Measurements from ENCODE around the gene NECAP2.
"Not testable (repeated sequence)": the region's sequence is repeated elsewhere in the genome, so short reads cannot be mapped to it uniquely, and the experiment has no call there.

The NECAP2 gene

DNA sequence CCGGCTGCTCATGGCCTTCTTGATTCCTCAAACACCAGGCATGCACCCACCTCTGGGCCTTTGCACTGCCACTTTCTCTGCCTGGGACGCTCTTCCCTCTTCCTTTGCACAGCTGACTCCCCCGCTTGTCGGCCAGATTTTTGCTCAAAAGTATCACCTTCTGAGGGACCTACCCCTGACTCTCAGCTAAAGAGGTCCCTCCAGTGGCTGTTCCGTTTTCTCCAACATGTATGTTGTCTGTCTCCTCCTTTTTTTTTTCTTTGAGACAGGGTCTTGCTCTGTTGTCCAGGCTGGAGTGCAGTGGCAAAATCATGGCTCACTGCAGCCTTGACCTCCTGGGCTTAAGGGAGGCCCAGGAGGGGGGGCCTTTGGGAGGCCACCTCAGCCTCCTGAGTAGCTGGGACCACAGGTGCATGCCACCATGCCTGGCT is 57.0 kb downstream of the NECAP2 start:
- DNase-seq (ENCODE audit: low read depth, low spot score), result not testable (repeated sequence)

DNA sequence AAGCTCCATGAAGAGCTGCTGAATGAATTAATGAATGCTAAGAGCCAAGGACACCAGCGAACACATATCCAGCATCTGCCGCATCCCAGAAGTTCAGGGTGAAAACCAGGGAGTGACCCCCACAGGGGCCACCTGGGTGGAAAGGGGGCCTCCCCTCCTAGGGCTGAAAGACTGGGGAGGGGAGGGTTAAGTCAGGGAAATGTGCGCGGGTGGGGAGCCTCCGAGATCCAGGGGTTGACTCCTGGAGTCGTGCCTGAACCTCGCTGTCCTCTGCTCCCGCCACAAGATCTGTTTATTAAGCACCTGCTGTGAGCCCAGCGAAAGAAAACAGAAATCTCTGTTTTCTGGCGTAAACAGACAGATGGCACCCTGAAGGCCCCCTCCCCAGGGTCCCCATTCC is 57.5 kb downstream of the NECAP2 start:
- not testable (repeated sequence) for DNase-seq (ENCODE audit: low read depth, low spot score)

DNA sequence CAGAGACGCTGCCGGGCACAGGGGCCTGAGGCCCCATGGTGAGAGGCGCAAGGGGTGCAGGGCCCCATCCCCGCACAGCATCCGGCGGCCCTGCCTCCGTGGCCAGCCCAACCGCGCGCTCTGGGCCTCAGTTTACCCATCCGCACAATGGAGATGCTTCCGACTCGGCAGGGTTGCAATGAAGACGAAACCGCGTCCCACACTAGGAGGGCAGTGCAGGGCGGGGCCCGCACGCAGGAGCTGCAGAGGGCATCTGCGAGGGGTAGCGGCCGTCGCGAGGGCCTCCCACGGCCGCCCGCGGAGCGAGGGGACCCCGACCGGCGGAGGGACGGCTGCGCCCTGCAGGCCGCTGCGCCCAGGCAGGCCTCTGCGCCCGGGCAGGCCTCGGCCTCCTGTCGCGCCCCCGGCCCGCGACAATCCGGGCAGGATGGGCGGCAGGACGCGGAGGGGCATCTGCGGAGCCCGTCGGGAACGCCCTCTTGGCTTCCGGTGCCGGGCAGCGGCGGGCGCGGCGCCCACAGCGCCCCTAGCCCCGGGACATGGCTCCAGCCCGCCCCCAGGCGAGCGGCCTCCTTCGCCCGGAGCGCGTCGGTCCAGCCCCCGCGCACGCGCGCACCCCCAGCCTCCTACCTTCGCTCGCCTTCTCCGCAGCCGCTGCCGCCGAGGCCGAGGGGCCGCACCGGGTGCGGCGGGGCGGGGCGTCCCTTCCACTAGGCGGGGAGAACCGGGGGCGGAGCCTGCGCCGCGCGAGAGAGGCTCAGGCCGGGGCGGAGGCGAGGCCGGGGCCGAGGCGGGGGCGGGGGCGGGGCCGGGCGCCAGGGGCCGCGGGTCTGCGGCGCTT is 58.3 kb downstream of the NECAP2 start:
- no peak for DNase-seq (ENCODE audit: low read depth, low spot score)

DNA sequence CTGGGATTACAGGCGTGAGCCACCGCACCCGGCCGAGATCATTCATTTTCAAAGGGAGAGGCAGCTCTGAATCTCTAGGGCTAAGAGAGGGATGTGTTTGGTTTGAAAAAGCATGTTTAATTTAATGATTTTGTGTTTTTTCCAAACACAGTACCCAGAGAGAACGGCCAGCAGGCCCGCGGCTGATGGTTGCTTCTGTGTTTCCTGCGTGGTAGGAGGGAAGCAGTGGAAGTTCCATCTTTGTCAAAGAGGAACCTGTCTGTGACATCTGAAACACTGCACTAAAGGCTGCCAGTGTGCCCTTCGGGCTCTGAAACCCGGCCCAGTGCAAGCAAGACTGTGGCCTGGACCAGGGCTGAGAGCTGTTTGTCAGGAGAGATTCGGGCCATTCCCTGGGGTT is 59.9 kb downstream of the NECAP2 start:
- not testable (repeated sequence) for DNase-seq (ENCODE audit: low read depth, low spot score)

DNA sequence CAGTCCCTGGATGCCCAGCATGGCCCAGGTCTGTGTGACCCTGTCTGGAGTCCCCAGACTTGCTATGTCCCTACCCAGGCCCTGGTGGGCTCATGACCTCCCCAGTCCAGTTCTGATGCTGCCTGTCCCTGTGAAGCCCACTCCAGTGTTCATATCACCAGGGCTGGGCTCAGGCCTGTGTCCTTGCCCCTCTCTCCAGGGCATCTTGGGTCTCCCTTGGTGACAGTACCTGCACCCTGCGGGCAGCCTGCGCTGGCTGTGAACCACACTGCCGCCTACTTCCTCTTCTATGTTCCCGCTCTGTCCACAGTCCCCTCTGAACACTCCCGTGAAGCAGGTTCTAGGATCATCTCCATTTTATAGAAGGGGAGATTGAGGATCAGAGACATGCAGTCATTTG is 60.5 kb downstream of the NECAP2 start:
- not testable (repeated sequence) for DNase-seq (ENCODE audit: low read depth, low spot score)

DNA sequence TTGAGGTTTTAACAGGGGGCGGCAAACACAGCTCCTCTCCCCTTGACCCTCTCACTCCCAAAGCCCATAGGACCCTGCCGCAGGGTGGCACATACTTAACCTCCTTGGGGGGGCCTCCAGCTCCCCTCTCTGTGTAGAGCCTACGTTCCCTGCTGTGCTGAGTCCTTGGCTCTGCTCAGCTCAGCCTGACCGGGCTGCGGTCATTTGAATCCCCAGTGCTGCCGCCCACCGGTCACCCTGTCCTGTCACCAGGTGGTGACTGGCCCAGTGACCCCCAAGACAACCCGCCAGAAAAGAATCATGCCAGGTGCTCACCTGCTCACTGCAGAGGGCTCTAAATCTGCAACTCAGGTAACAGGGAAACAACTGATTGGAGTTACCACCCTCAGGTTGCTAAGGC is 60.9 kb downstream of the NECAP2 start:
- not testable (repeated sequence) for DNase-seq (ENCODE audit: low read depth, low spot score)

DNA sequence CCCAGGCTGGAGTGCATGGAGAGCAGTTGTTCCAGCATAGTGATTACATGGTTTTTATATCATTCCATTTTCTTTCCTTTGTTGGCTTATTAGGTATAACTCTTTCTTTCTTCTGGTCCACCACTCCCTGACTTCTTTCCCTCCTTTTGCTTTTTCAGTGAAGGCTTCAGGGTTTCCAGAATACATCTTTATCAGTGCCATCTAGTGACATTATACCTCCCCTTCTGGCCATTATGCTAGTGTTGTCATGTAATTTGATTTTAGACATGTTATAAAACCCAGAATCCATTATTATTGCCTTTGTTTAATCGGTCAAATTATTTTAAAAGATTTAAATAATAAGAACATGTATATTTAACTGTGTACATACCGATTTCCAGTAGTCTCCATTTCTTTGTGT is 63.0 kb downstream of the NECAP2 start:
- no peak for DNase-seq (ENCODE audit: low read depth, low spot score)

DNA sequence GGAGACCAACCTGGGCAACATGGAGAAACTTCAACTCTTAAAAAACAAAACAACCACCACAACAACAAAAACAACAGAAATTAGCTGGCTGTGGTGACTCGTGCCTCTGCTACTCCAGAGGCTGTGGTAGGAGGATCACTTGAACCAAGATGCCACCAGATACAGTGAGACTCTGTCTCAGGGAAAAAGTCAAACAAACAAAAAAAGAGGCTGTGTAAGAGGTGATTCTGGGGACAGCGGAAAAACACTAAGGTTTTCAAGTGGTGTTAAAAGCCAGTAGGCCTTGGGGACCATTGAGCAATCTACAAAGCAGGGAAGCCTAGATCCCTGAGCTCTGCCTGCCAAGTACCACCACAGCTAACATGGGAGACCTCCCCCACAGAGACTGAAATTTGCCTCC is 65.3 kb downstream of the NECAP2 start:
- not testable (repeated sequence) for DNase-seq (ENCODE audit: low read depth, low spot score)

DNA sequence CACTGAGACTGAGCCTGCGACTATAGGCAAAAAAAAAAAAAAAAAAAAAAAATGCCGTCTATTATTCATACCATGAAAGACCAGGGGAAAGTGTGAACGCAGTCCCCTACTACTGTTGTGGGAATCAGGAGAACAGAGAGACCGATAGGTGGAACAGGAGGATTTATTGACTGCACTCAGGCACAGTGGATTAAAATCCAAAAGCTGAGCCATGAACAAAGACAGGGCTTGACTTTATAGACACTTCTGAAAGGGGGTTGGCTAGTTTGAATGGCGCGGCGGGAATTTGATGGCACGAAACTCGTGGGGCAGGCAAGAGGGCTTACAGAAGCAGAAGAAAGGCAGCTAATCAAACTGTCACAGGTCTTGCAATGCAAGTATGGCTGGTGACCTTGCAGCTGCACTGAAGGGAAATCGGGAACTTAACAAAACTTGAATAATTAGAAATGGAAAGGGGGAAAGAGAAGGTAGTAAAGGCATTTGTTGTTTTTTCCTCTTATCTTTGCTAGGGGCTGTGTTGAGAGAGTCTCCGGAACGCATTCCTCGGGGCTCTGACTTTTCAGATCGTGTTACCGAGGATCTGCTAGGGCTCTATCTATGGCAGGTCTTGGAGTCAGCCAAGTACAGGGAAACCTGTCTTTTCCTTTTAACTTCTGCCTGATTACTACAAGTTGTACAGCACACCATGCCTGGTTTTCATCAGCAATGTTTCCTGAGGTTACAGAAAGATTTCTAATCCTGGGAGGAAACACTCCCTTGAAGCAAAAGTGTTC is 66.0 kb downstream of the NECAP2 start:
- DNase-seq (ENCODE audit: low read depth, low spot score), result not testable (repeated sequence)

DNA sequence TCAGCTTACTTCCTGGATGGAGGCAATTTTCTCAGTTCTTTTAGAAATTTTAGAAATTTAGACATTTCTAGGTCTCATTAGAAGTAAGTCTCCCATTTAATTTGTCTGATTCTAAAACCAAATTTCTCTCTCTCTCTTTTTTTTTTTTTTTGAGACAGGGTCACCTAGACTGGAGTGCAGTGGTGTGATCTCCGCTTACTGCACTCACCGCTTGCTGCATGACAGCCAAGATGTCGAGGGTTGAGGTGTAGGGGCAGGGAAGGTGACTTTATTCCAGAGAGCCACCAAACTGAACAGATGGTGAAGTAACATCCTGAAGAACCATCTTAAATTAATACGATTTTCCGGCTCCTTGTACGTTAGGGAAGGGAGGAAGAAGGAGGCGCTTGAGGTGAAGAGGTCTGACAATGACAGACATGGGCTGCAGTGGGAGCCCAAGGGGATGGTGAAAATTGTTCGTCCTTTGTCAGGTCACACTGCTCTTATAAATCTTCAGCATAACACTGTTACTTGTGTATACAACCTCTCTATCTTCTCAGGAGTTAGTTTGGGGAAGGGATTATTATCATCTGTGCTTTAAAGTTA is 68.4 kb downstream of the NECAP2 start:
- DNase-seq (ENCODE audit: low read depth, low spot score), result not testable (repeated sequence)
